Left ventricle myocardium inferior (tissue), 1 donor: ENCODE data around the gene FLVCR1. TPM values are rescaled to one million over a fixed set of nuclear protein-coding genes. Genes with fewer than 3 reads are reported as not detected.

Experiments used
- DNase-seq: peaks from one replicate; pipeline ENCODE4 v3.0.0-alpha.2; 2020
- H3K27ac ChIP-seq: fragments of 200-600 bp; replicated peaks from 2 replicates; pipeline ENCODE4 v1.8.0; 2021
- H3K27me3 ChIP-seq: fragments of 200-600 bp; 2 replicates; pipeline ENCODE4 v1.8.0; 2021; ENCODE audit warnings: low read depth
- H3K36me3 ChIP-seq: fragments of 200-600 bp; 2 replicates; pipeline ENCODE4 v1.8.0; 2021
- H3K4me1 ChIP-seq: fragments of 200-600 bp; 2 replicates; pipeline ENCODE4 v1.8.0; 2021
- H3K4me3 ChIP-seq: fragments of 200-600 bp; 2 replicates; pipeline ENCODE4 v1.8.0; 2021; ENCODE audit warnings: mild to moderate bottlenecking, moderate library complexity
- H3K9me3 ChIP-seq: fragments of 200-600 bp; replicated peaks from 2 replicates; pipeline ENCODE4 v1.8.0; 2021
- CTCF ChIP-seq: fragments of 200-600 bp; IDR thresholded peaks from 2 replicates; pipeline ENCODE4 v1.8.0; 2021; ENCODE audit warnings: antibody characterized with exemption, mild to moderate bottlenecking, borderline replicate concordance
- intact Hi-C: fragments of 100-400 bp; cut with micrococcal nuclease; formaldehyde crosslinking; loops from one replicate; pipeline ENCODE4 v1.11.0; 2022
- long read RNA-seq: library from polyadenylated mRNA; unstranded; transcript quantifications from one replicate; pipeline ENCODE4 v2.0.0, GENCODE V29; 2021
- total RNA-seq: library from RNA; stranded (reverse); fragmentation: NEBNext Ultra II Directional; extraction: Animal tissue kit (Norgen Biotek cat#: 25700); gene quantifications from one replicate; pipeline ENCODE4 v1.2.1, GENCODE V29; 2021
- donor health status: DM: no; HTN: yes; CAD: no; lungs with severe emphysema.

The FLVCR1 gene
- total RNA-seq = 2.7 TPM
- long read RNA-seq, full-length matches to known transcripts = 1 of 1 reads
- long read RNA-seq, partial matches to known transcripts = 0 of 1 reads
- long read RNA-seq, other reads (novel, unspliced or antisense) = 0 of 1 reads

GRCh38 chr1:212857992-212858460 is at the start of gene FLVCR1:
Gene FLVCR1, plus strand, starts transcription at chr1:212858275. Its CDS starts 178 bp downstream, at chr1:212858453.
- Histone ChIP-seq H3K9me3 (no peaks in the 10 kb centered on the region), H3K4me3 (peak within 1 kb of the TSS; percentile 99), H3K27me3 (no peaks in the 10 kb centered on the region), H3K4me1 (peaks cover 43% of the 10 kb centered on the region), H3K27ac (peak within 1 kb of the TSS; percentile 87), H3K36me3 (no peaks in the 10 kb centered on the region)
- peak; percentile 97 for DNase-seq
- TF ChIP-seq CTCF = no peak
- intact Hi-C loops = no loop called here

GRCh38 chr1:212814537-212815334 is 43.3 kb upstream of the FLVCR1 start:
- Histone ChIP-seq H3K4me3 (no peak overlapping the region), H3K9me3 (no peaks in the 10 kb centered on the region), H3K36me3 (peaks cover 26% of the 10 kb centered on the region), H3K27me3 (no peaks in the 10 kb centered on the region), H3K4me1 (no peaks in the 10 kb centered on the region), H3K27ac (no peak overlapping the region)
- DNase-seq = no peak
- intact Hi-C loops = loop anchor here (5.0 kb wide), 1 partner anchor 183 kb away; no protein-coding TSS in a partner anchor
- peak; percentile 53 for TF ChIP-seq CTCF

- DNase-seq = no peak
- peaks cover 19% of the 10 kb centered on the region for H3K36me3 ChIP-seq
- intact Hi-C loops = loop anchor here (5.0 kb wide), 1 partner anchor 181 kb away; no protein-coding TSS in a partner anchor
- no peaks in the 10 kb centered on the region for H3K27me3 ChIP-seq
- no peak overlapping the region for H3K27ac ChIP-seq
- H3K4me3 ChIP-seq = no peak overlapping the region
- H3K9me3 ChIP-seq = no peaks in the 10 kb centered on the region
- no peaks in the 10 kb centered on the region for H3K4me1 ChIP-seq
- no peak for TF ChIP-seq CTCF
These were observed 41.4 kb upstream of the FLVCR1 start for GRCh38 chr1:212816567-212817278.

- no peak overlapping the region for H3K27ac ChIP-seq
- intact Hi-C loops = loop anchor here (5.0 kb wide), 1 partner anchor 178 kb away; no protein-coding TSS in a partner anchor
- H3K4me3 ChIP-seq = no peak overlapping the region
- H3K36me3 ChIP-seq = no peaks in the 10 kb centered on the region
- no peaks in the 10 kb centered on the region for H3K27me3 ChIP-seq
- H3K9me3 ChIP-seq = no peaks in the 10 kb centered on the region
- no peak for DNase-seq
- no peaks in the 10 kb centered on the region for H3K4me1 ChIP-seq
- TF ChIP-seq CTCF = no peak
These were observed 38.3 kb upstream of the FLVCR1 start for GRCh38 chr1:212819726-212820125.

- no peak for TF ChIP-seq CTCF
- no peak overlapping the region for H3K4me3 ChIP-seq
- intact Hi-C loops = no loop called here
- H3K36me3 ChIP-seq = no peaks in the 10 kb centered on the region
- no peak overlapping the region for H3K27ac ChIP-seq
- H3K27me3 ChIP-seq = no peaks in the 10 kb centered on the region
- no peak for DNase-seq
- no peaks in the 10 kb centered on the region for H3K4me1 ChIP-seq
- peaks cover 12% of the 10 kb centered on the region for H3K9me3 ChIP-seq
These were observed 37.1 kb upstream of the FLVCR1 start for GRCh38 chr1:212820969-212821368.
